Measurements from ENCODE around the gene ITGA1.

DNA sequence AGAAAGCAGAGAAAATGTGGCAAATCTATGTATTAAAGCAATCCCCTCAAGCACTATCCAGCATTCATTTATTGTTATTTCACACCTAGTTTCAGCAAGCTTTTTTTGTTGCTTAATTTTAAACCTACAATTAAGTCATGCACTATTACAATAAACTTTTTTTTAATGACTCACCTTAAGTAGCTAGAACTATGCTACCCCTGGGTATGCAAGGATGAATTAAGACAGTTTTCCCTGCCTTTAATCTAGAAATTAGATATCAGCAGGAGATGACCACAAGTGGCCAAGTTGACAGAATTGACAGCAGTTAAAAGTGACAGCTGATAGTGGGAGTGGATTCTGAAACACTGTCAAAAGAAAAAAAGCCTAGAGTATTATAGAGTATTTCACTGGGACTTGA is 20.0 kb downstream of the ITGA1 start:
- TF ChIP-seq, protein P1, sequence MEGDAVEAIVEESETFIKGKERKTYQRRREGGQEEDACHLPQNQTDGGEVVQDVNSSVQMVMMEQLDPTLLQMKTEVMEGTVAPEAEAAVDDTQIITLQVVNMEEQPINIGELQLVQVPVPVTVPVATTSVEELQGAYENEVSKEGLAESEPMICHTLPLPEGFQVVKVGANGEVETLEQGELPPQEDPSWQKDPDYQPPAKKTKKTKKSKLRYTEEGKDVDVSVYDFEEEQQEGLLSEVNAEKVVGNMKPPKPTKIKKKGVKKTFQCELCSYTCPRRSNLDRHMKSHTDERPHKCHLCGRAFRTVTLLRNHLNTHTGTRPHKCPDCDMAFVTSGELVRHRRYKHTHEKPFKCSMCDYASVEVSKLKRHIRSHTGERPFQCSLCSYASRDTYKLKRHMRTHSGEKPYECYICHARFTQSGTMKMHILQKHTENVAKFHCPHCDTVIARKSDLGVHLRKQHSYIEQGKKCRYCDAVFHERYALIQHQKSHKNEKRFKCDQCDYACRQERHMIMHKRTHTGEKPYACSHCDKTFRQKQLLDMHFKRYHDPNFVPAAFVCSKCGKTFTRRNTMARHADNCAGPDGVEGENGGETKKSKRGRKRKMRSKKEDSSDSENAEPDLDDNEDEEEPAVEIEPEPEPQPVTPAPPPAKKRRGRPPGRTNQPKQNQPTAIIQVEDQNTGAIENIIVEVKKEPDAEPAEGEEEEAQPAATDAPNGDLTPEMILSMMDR (conservative IDR thresholded peaks at IDR 0.05): no peak
- TF ChIP-seq EZH2 (IDR thresholded peaks at IDR 0.05; ENCODE audit: low read depth): no peak
